Brain microvascular endothelial cell (primary cell): ENCODE results near the gene PCED1B.
"Not testable (repeated sequence)": the region's sequence is repeated elsewhere in the genome, so short reads cannot be mapped to it uniquely, and the experiment has no call there.

ENCODE experiments used
- DNase-seq: peaks from one replicate; pipeline ENCODE4 v3.0.0-alpha.2; 2020
- H3K27ac ChIP-seq: fragments of 250-450 bp; sonication (Bioruptor Pico); 2 replicates; pipeline ENCODE4 v1.5.1; 2020; ENCODE audit warnings: mild to moderate bottlenecking, moderate library complexity
- H3K27me3 ChIP-seq: fragments of 250-450 bp; sonication (Bioruptor Pico); replicated peaks from 2 replicates; pipeline ENCODE4 v1.5.1; 2020; ENCODE audit warnings: mild to moderate bottlenecking
- H3K36me3 ChIP-seq: fragments of 250-450 bp; sonication (Bioruptor Pico); replicated peaks from 2 replicates; pipeline ENCODE4 v1.5.1; 2020; ENCODE audit warnings: mild to moderate bottlenecking
- H3K4me3 ChIP-seq: 2 replicates; pipeline ENCODE4 v1.5.1; 2011; ENCODE audit warnings: low read depth, mild to moderate bottlenecking, control low read depth, low read length, moderate library complexity
- CTCF ChIP-seq: IDR thresholded peaks from 2 replicates; pipeline ENCODE4 v1.5.1; 2011; ENCODE audit warnings: low read depth, mild to moderate bottlenecking, moderate library complexity, low read length, control low read depth, inconsistent platforms; ENCODE audit errors: missing control alignments
- in situ Hi-C: cut with HindIII; loops from 2 replicates; pipeline ENCODE4 v1.10.0; 2017; ENCODE audit warnings: low sequenced_read_pairs, low pct_ligation_motif_present

The PCED1B gene

GRCh38 chr12:47210776-47211175 is 131.4 kb downstream of the PCED1B start:
- Histone ChIP-seq H3K4me3 (no peak overlapping the region), H3K36me3 (no peaks in the 10 kb centered on the region), H3K27me3 (no peaks in the 10 kb centered on the region), H3K27ac (no peak overlapping the region)
- no peak for TF ChIP-seq CTCF
- DNase-seq, result no peak
- in situ Hi-C loops, result no loop called here

- H3K36me3 ChIP-seq, result no peaks in the 10 kb centered on the region
- H3K4me3 ChIP-seq, result no peak overlapping the region
- H3K27ac ChIP-seq, result no peak overlapping the region
- in situ Hi-C loops, result no loop called here
- TF ChIP-seq CTCF, result no peak
- no peaks in the 10 kb centered on the region for H3K27me3 ChIP-seq
- DNase-seq, result no peak
Observed at GRCh38 chr12:47212701-47213039, 133.2 kb downstream of the PCED1B start.

GRCh38 chr12:47213396-47213795 is 134.0 kb downstream of the PCED1B start:
- H3K4me3 ChIP-seq, result no peak overlapping the region
- no peak for DNase-seq
- no peaks in the 10 kb centered on the region for H3K36me3 ChIP-seq
- TF ChIP-seq CTCF, result no peak
- H3K27ac ChIP-seq, result no peak overlapping the region
- H3K27me3 ChIP-seq, result no peaks in the 10 kb centered on the region
- in situ Hi-C loops, result no loop called here

GRCh38 chr12:47214001-47214619 is 134.7 kb downstream of the PCED1B start:
- no peak for DNase-seq
- Histone ChIP-seq H3K36me3 (no peaks in the 10 kb centered on the region), H3K4me3 (no peak overlapping the region), H3K27ac (no peak overlapping the region), H3K27me3 (no peaks in the 10 kb centered on the region)
- in situ Hi-C loops, result no loop called here
- TF ChIP-seq CTCF, result no peak

GRCh38 chr12:47214771-47215170 is 135.3 kb downstream of the PCED1B start:
- H3K27ac ChIP-seq, result no peak overlapping the region
- H3K27me3 ChIP-seq, result no peaks in the 10 kb centered on the region
- no peak overlapping the region for H3K4me3 ChIP-seq
- H3K36me3 ChIP-seq, result no peaks in the 10 kb centered on the region
- no peak for DNase-seq
- in situ Hi-C loops, result no loop called here
- no peak for TF ChIP-seq CTCF

- H3K27ac ChIP-seq, result no peak overlapping the region
- no peak overlapping the region for H3K4me3 ChIP-seq
- no peak for DNase-seq
- in situ Hi-C loops, result no loop called here
- TF ChIP-seq CTCF, result no peak
- H3K27me3 ChIP-seq, result no peaks in the 10 kb centered on the region
- no peaks in the 10 kb centered on the region for H3K36me3 ChIP-seq
Observed at GRCh38 chr12:47216150-47216677, 136.8 kb downstream of the PCED1B start.

GRCh38 chr12:47217595-47217869 is 138.1 kb downstream of the PCED1B start:
- H3K4me3 ChIP-seq, in situ Hi-C loops, H3K27ac ChIP-seq, DNase-seq, H3K36me3 ChIP-seq, H3K27me3 ChIP-seq: not testable (repeated sequence)
